IMR-90 (cell line): ENCODE measurements around the gene SRGAP2C.
"Not testable (repeated sequence)": the region's sequence is repeated elsewhere in the genome, so short reads cannot be mapped to it uniquely, and the experiment has no call there.

Source experiments
- BHLHE40 ChIP-seq: fragments of 150-350 bp; IDR thresholded peaks from 2 replicates; pipeline ENCODE4 v1.6.1; 2016; ENCODE audit warnings: mild to moderate bottlenecking, low read depth, low read length
- CEBPB ChIP-seq: IDR thresholded peaks from 2 replicates; pipeline ENCODE4 v1.6.1; 2012; ENCODE audit warnings: low read depth, low read length, improper control_type of control experiment
- CTCF ChIP-seq: conservative IDR thresholded peaks from 2 replicates; pipeline ENCODE4 v1.5.1; 2012; ENCODE audit warnings: mild to moderate bottlenecking, low read depth, low read length, improper control_type of control experiment
- FOS ChIP-seq: fragments of 150-350 bp; IDR thresholded peaks from 2 replicates; pipeline ENCODE4 v1.6.1; 2016; ENCODE audit warnings: low read depth, low read length
- MAZ ChIP-seq: IDR thresholded peaks from 2 replicates; pipeline ENCODE4 v1.6.1; 2012; ENCODE audit warnings: low read depth, mild to moderate bottlenecking, low read length, improper control_type of control experiment, moderate library complexity, borderline replicate concordance
- MXI1 ChIP-seq: IDR thresholded peaks from 2 replicates; pipeline ENCODE4 v1.6.1; 2012; ENCODE audit warnings: low read depth, mild to moderate bottlenecking, low read length, moderate library complexity, borderline replicate concordance
- NFE2L2 ChIP-seq: fragments of 150-350 bp; IDR thresholded peaks from 2 replicates; pipeline ENCODE4 v1.6.1; 2016; ENCODE audit warnings: low read depth, mild to moderate bottlenecking, low read length
- POLR2A ChIP-seq: IDR thresholded peaks from 2 replicates; pipeline ENCODE4 v1.6.1; 2012; ENCODE audit warnings: mild to moderate bottlenecking, low read depth, low read length
- RAD21 ChIP-seq: IDR thresholded peaks from 2 replicates; pipeline ENCODE4 v1.6.1; 2012; ENCODE audit warnings: low read length, improper control_type of control experiment
- RCOR1 ChIP-seq: IDR thresholded peaks from 2 replicates; pipeline ENCODE4 v1.6.1; 2012; ENCODE audit warnings: mild to moderate bottlenecking, low read length, improper control_type of control experiment; ENCODE audit not compliant: insufficient replicate concordance
- RFX5 ChIP-seq: IDR thresholded peaks from 2 replicates; pipeline ENCODE4 v1.8.0; 2012; ENCODE audit warnings: low read depth, mild to moderate bottlenecking, low read length, moderate library complexity
- SMC3 ChIP-seq: fragments of 150-350 bp; IDR thresholded peaks from 2 replicates; pipeline ENCODE4 v1.6.1; 2016; ENCODE audit warnings: low read depth, mild to moderate bottlenecking, antibody characterized with exemption, low read length, moderate library complexity

DNA sequence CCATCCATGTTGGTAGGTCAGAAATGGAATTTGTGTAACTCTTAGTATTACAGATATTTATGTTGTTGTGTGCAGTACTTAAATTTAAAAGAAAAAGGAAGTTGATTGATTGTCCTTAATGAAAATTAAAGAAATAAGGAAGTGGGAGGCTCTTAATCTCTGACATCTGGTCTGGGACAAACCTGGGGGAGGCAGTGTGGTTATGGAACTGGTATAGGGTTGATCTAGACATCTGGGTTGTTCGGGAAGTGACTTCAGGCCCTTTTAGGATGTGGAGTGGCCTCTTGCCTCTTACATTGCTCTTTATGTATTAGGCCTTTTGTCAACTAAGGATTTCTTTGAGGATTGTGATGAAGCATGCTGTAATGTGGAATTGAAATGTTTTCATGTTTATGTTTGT, 15.5 kb downstream of the SRGAP2C start:
- TF ChIP-seq CTCF, CEBPB, RFX5, RAD21, BHLHE40, SMC3, NFE2L2, POLR2A, FOS, RCOR1, MAZ, MXI1: not testable (repeated sequence)
